Neural cell (in vitro differentiated cells): Measurements from ENCODE around the gene NOS1AP. TPM values are rescaled to one million over a fixed set of nuclear protein-coding genes. Genes with fewer than 3 reads are reported as not detected.

Source experiments
- H2AFZ ChIP-seq: fragments of 200-600, 300-800 bp; sonication (generic), shearing (Covaris generic); 2 replicates; pipeline ENCODE4 v1.6.0; 2014; ENCODE audit warnings: low read depth, mild to moderate bottlenecking, antibody characterized with exemption, low read length, moderate library complexity
- H3F3A ChIP-seq: fragments of 200-600 bp; shearing (Covaris generic); 2 replicates; pipeline ENCODE4 v1.6.1; 2016; ENCODE audit warnings: mild to moderate bottlenecking, moderate library complexity, mixed read lengths, antibody characterized with exemption, low read length; ENCODE audit not compliant: insufficient read depth, poor library complexity, severe bottlenecking
- H3K27ac ChIP-seq: fragments of 200-600, 300-800 bp; sonication (generic), shearing (Covaris generic); 2 replicates; pipeline ENCODE4 v1.5.1; 2014; ENCODE audit warnings: mild to moderate bottlenecking, low read length, moderate library complexity
- H3K27me3 ChIP-seq: fragments of 300-800, 200-600 bp; sonication (generic), shearing (Covaris generic); 2 replicates; pipeline ENCODE4 v1.6.0; 2014; ENCODE audit warnings: mild to moderate bottlenecking, low read depth, low read length, moderate library complexity; ENCODE audit not compliant: insufficient read depth
- H3K36me3 ChIP-seq: fragments of 300-800, 200-600 bp; sonication (generic), shearing (Covaris generic); 2 replicates; pipeline ENCODE4 v1.5.1; 2014; ENCODE audit warnings: mild to moderate bottlenecking, antibody characterized with exemption, low read length, moderate library complexity; ENCODE audit not compliant: insufficient read depth
- H3K4me2 ChIP-seq: fragments of 300-800, 200-600 bp; sonication (generic), shearing (Covaris generic); 2 replicates; pipeline ENCODE4 v1.6.0; 2014; ENCODE audit warnings: mild to moderate bottlenecking, low read length
- H3K4me3 ChIP-seq: fragments of 300-800, 200-600 bp; sonication (generic), shearing (Covaris generic); 2 replicates; pipeline ENCODE4 v1.5.1; 2014; ENCODE audit warnings: mild to moderate bottlenecking, low read length, moderate library complexity
- H3K79me2 ChIP-seq: fragments of 200-600 bp; shearing (Covaris generic); replicated peaks from 2 replicates; pipeline ENCODE4 v1.6.0; 2014; ENCODE audit warnings: mild to moderate bottlenecking, low read length, moderate library complexity; ENCODE audit not compliant: insufficient read depth
- H3K9ac ChIP-seq: fragments of 300-800, 200-600 bp; sonication (generic), shearing (Covaris generic); 2 replicates; pipeline ENCODE4 v1.6.1; 2016; ENCODE audit warnings: mild to moderate bottlenecking, low read length, mixed read lengths
- H3K9me2 ChIP-seq: fragments of 200-600 bp; shearing (Covaris generic); 2 replicates; pipeline ENCODE4 v1.6.1; 2016; ENCODE audit warnings: mild to moderate bottlenecking, low read length, mixed read lengths; ENCODE audit not compliant: insufficient read depth
- H3K9me3 ChIP-seq: fragments of 200-600, 300-800 bp; sonication (generic), shearing (Covaris generic); 2 replicates; pipeline ENCODE4 v1.6.1; 2016; ENCODE audit warnings: mild to moderate bottlenecking, mixed run types, low read length, moderate library complexity, mixed read lengths
- H4K20me1 ChIP-seq: fragments of 200-600 bp; shearing (Covaris generic); 2 replicates; pipeline ENCODE4 v1.6.1; 2016; ENCODE audit warnings: mild to moderate bottlenecking, mixed run types; ENCODE audit not compliant: insufficient read depth
- EP300 ChIP-seq: fragments of 450-650 bp; conservative IDR thresholded peaks from 2 replicates; pipeline ENCODE4 v1.6.1; 2014; ENCODE audit warnings: antibody characterized with exemption, mild to moderate bottlenecking, moderate library complexity; ENCODE audit not compliant: poor library complexity, severe bottlenecking
- EZH2 ChIP-seq: fragments of 200-600, 300-800 bp; shearing (Covaris generic), sonication (generic); IDR thresholded peaks from 2 replicates; pipeline ENCODE4 v1.6.1; 2014; ENCODE audit warnings: antibody characterized with exemption, low read length, borderline replicate concordance, mild to moderate bottlenecking; ENCODE audit not compliant: insufficient read depth, poor library complexity, severe bottlenecking
- MXI1 ChIP-seq: fragments of 450-650 bp; conservative IDR thresholded peaks from 2 replicates; pipeline ENCODE4 v1.6.1; 2014; ENCODE audit warnings: antibody characterized with exemption, mild to moderate bottlenecking; ENCODE audit not compliant: poor library complexity, severe bottlenecking
- POLR2AphosphoS5 ChIP-seq: IDR thresholded peaks from 2 replicates; pipeline ENCODE4 v1.6.1; 2012
- RAD21 ChIP-seq: fragments of 450-650 bp; conservative IDR thresholded peaks from 2 replicates; pipeline ENCODE4 v1.6.1; 2014; ENCODE audit warnings: antibody characterized with exemption, mild to moderate bottlenecking, moderate library complexity
- SMC3 ChIP-seq: fragments of 450-650 bp; conservative IDR thresholded peaks from 2 replicates; pipeline ENCODE4 v1.6.1; 2014; ENCODE audit warnings: antibody characterized with exemption, mild to moderate bottlenecking, moderate library complexity; ENCODE audit not compliant: poor library complexity
- TAF1 ChIP-seq: IDR thresholded peaks from 2 replicates; pipeline ENCODE4 v1.6.1; 2012; ENCODE audit warnings: low read depth
- polyA plus RNA-seq: library from polyadenylated mRNA; depleted of rRNA; stranded (reverse); fragments of >200 nt; gene quantifications from 2 replicates; pipeline ENCODE4 v1.2.3, GENCODE V29; 2014
- TF ChIP-seq, protein P1 (sequence below): IDR thresholded peaks from 2 replicates; pipeline ENCODE4 v1.6.1; 2012; ENCODE audit warnings: borderline replicate concordance
- TF ChIP-seq, protein P2 (sequence below): fragments of 450-650 bp; IDR thresholded peaks from 2 replicates; pipeline ENCODE4 v1.5.1; 2014; ENCODE audit warnings: antibody characterized with exemption, mild to moderate bottlenecking, moderate library complexity; ENCODE audit not compliant: poor library complexity, severe bottlenecking

NOS1AP gene
- polyA plus RNA-seq, 1 donor from 2014 or later = 5.3 TPM

DNA sequence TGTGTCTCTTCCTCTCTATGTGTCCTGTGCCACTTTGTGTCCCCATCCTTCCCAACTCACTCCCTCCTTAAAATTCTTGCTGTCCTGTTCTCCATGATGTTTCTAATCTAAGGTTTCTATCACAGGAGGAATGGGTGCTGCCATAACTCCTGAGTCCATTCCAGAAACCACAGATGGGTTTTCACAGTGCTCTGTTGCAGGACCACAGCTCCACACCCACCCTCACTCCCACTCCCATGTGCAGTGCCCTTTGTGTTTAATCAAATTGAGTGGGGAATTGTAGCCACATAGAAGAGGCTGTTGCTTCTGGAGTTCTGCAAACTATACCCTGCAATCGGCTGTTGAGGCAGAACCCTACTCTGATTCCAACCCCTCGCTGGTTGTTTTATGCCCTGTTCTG is 165.1 kb downstream of the NOS1AP start:
- Histone ChIP-seq H3K27me3 (no peaks in the 10 kb centered on the region), H3K79me2 (peaks cover 8% of the 10 kb centered on the region), H3K9me2 (no peaks in the 10 kb centered on the region), H3K4me2 (no peak overlapping the region), H3K4me3 (no peak overlapping the region), H3F3A (no peaks in the 10 kb centered on the region), H2AFZ (no peak overlapping the region), H3K27ac (no peak overlapping the region), H3K36me3 (no peaks in the 10 kb centered on the region), H4K20me1 (no peaks in the 10 kb centered on the region), H3K9me3 (no peaks in the 10 kb centered on the region), H3K9ac (no peak overlapping the region)
- TF ChIP-seq RAD21 (no peak), SMC3 (no peak), MXI1 (no peak), POLR2AphosphoS5 (no peak), EZH2 (no peak), EP300 (no peak), TAF1 (no peak)
- TF ChIP-seq, protein P1, sequence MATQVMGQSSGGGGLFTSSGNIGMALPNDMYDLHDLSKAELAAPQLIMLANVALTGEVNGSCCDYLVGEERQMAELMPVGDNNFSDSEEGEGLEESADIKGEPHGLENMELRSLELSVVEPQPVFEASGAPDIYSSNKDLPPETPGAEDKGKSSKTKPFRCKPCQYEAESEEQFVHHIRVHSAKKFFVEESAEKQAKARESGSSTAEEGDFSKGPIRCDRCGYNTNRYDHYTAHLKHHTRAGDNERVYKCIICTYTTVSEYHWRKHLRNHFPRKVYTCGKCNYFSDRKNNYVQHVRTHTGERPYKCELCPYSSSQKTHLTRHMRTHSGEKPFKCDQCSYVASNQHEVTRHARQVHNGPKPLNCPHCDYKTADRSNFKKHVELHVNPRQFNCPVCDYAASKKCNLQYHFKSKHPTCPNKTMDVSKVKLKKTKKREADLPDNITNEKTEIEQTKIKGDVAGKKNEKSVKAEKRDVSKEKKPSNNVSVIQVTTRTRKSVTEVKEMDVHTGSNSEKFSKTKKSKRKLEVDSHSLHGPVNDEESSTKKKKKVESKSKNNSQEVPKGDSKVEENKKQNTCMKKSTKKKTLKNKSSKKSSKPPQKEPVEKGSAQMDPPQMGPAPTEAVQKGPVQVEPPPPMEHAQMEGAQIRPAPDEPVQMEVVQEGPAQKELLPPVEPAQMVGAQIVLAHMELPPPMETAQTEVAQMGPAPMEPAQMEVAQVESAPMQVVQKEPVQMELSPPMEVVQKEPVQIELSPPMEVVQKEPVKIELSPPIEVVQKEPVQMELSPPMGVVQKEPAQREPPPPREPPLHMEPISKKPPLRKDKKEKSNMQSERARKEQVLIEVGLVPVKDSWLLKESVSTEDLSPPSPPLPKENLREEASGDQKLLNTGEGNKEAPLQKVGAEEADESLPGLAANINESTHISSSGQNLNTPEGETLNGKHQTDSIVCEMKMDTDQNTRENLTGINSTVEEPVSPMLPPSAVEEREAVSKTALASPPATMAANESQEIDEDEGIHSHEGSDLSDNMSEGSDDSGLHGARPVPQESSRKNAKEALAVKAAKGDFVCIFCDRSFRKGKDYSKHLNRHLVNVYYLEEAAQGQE = no peak
- TF ChIP-seq, protein P2, sequence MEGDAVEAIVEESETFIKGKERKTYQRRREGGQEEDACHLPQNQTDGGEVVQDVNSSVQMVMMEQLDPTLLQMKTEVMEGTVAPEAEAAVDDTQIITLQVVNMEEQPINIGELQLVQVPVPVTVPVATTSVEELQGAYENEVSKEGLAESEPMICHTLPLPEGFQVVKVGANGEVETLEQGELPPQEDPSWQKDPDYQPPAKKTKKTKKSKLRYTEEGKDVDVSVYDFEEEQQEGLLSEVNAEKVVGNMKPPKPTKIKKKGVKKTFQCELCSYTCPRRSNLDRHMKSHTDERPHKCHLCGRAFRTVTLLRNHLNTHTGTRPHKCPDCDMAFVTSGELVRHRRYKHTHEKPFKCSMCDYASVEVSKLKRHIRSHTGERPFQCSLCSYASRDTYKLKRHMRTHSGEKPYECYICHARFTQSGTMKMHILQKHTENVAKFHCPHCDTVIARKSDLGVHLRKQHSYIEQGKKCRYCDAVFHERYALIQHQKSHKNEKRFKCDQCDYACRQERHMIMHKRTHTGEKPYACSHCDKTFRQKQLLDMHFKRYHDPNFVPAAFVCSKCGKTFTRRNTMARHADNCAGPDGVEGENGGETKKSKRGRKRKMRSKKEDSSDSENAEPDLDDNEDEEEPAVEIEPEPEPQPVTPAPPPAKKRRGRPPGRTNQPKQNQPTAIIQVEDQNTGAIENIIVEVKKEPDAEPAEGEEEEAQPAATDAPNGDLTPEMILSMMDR = no peak

GRCh38 chr1:162235241-162235800 is 165.8 kb downstream of the NOS1AP start:
- H4K20me1 ChIP-seq = no peaks in the 10 kb centered on the region
- H3K9me3 ChIP-seq = no peaks in the 10 kb centered on the region
- TF ChIP-seq, protein P1 = no peak
- TF ChIP-seq RAD21 = no peak
- TF ChIP-seq SMC3 = no peak
- TF ChIP-seq, protein P2 = no peak
- no peak for TF ChIP-seq MXI1
- TF ChIP-seq TAF1 = no peak
- no peak for TF ChIP-seq EZH2
- no peak overlapping the region for H3K4me2 ChIP-seq
- no peak overlapping the region for H2AFZ ChIP-seq
- no peak overlapping the region for H3K9ac ChIP-seq
- H3K4me3 ChIP-seq = no peak overlapping the region
- H3F3A ChIP-seq = no peaks in the 10 kb centered on the region
- no peaks in the 10 kb centered on the region for H3K36me3 ChIP-seq
- no peak overlapping the region for H3K27ac ChIP-seq
- H3K27me3 ChIP-seq = no peaks in the 10 kb centered on the region
- peaks cover 8% of the 10 kb centered on the region for H3K79me2 ChIP-seq
- no peaks in the 10 kb centered on the region for H3K9me2 ChIP-seq
